ENCODE results near the gene REXO1.
A peak's percentile ranks its signal among the peaks of the same experiment; 100 is the strongest.

REXO1 gene

GRCh38 chr19:1826557-1827521 is 21.4 kb downstream of the REXO1 start:
- DNase-seq: no peak

GRCh38 chr19:1825909-1826556 is 22.2 kb downstream of the REXO1 start:
- DNase-seq: peak; percentile 15 to 80

- DNase-seq: no peak
Measured at GRCh38 chr19:1824252-1824622, 24.0 kb downstream of the REXO1 start.

GRCh38 chr19:1823539-1824251 is 24.6 kb downstream of the REXO1 start:
- DNase-seq: no peak

GRCh38 chr19:1823020-1823419 is 25.3 kb downstream of the REXO1 start:
- no peak for DNase-seq

- no peak for DNase-seq
Measured at GRCh38 chr19:1822210-1822609, 26.1 kb downstream of the REXO1 start.

- no peak for DNase-seq
Measured at GRCh38 chr19:1819341-1820255, 28.7 kb downstream of the REXO1 start.

- no peak for DNase-seq
Measured at GRCh38 chr19:1818549-1819195, 29.6 kb downstream of the REXO1 start.

- DNase-seq: no peak
Measured at GRCh38 chr19:1817553-1818179, 30.6 kb downstream of the REXO1 start.

GRCh38 chr19:1816530-1817298 is 31.6 kb downstream of the REXO1 start:
- DNase-seq: no peak

- DNase-seq: no peak
Measured at GRCh38 chr19:1815605-1816529, 32.4 kb downstream of the REXO1 start.

- no peak for DNase-seq
Measured at GRCh38 chr19:1814833-1815604, 33.3 kb downstream of the REXO1 start.

GRCh38 chr19:1814391-1814790 is 33.9 kb downstream of the REXO1 start:
- DNase-seq: no peak

- DNase-seq: no peak
Measured at GRCh38 chr19:1813192-1814182, 34.8 kb downstream of the REXO1 start.

- peak; percentile 96 for DNase-seq
Measured at GRCh38 chr19:1812426-1813191, 35.7 kb downstream of the REXO1 start.

GRCh38 chr19:1811942-1812425 is 36.3 kb downstream of the REXO1 start, which contains the start of gene ATP8B3:
TSS of gene ATP8B3 (minus strand) at chr19:1812276. CDS start at chr19:1811736, 540 bp downstream.
- DNase-seq: no peak

Measured in inflammatory macrophage treated with lipopolysaccharide for 1 hour (primary cell).